HG03520 (cell line): ENCODE results near the gene SOX8.
"Not testable (repeated sequence)": the region's sequence is repeated elsewhere in the genome, so short reads cannot be mapped to it uniquely, and the experiment has no call there.

Source experiments
- ATAC-seq: cut with Tn5 transposase; IDR thresholded peaks from one replicate; pipeline ENCODE4 v1.9.1; 2021; ENCODE audit warnings: mild to moderate bottlenecking, moderate library complexity; ENCODE audit not compliant: unreplicated experiment

Gene SOX8

DNA sequence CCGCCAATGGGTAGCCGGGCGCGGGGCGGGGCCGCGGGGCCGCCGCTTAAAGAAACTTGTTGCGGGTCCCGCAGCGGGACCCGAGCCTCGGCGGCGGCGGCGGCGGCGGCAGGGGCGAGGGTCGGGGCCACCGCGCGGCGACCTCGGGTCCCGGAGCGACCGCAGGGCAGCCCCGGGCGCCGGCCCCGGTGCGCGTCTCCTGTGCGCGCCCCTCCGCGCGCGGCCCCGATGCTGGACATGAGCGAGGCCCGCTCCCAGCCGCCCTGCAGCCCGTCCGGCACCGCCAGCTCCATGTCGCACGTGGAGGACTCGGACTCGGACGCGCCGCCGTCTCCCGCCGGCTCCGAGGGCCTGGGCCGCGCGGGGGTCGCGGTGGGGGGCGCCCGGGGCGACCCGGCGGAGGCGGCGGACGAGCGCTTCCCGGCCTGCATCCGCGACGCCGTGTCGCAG is at the start of gene SOX8:
Gene SOX8, plus strand, starts transcription at position 76 of the 450 bp plus-strand sequence. Its CDS starts 153 bp downstream, at position 229.
- no peak for ATAC-seq

DNA sequence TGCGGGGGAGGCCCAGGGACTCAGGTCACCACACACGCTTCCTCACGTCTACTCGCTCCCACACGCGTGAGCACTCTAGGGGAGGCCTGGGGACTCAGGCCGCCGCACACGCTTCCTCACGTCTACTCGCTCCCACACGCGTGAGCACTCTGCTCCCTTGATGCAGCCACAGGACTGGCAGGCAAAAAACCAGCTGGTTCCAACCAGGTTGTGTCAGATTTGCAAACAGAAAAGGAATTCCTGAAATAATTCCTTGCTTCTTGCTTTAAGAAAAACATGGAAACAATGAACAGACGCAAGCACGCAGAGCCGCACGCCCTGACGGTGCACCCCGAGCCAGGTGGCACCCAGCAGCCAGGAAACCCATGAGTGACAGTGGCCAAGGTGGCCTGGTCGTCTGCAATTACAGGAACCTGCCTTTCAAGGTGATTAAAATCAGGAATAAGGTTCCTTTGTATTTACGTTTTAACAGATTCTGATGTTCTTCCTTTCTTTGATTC is 48.7 kb upstream of the SOX8 start:
- no peak for ATAC-seq

DNA sequence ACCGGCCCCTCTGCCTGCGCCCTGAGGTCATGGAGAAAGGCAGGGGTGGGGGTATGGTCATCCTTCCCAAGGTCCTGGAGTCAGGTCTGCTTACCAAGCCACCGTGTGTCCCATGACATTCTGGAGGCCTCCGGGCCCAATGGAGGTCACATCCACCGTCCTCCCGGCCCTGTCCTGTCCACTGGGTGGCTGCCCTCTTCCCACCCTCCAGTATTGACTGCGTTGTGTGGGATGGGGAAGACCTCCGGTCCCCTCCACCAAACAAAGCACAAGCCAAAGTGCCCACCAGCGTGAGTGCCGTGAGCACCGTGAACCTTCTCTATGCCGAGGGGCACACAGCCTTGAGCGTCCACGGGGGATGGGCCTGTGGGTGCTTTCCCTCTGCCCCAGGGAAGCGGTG is 48.0 kb upstream of the SOX8 start:
- ATAC-seq, result no peak

DNA sequence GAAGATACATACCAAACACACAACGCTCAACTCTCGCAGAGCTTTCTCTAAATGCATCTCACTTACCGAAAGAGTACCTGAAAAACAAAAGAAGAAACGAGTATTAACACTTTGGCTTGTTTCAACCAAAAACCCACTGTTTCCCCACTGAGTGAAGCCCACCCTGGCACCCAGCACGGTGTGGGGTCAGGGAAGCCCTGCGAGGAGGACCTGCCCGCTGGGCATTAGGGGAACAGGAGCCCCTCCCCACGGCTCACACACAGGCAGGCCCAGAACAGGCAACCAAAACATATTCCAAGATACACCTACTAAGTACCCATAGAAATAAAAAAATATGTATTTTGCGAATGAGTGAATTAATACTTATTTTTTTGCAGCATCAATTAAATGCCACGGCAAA is 47.4 kb upstream of the SOX8 start:
- ATAC-seq, result no peak

DNA sequence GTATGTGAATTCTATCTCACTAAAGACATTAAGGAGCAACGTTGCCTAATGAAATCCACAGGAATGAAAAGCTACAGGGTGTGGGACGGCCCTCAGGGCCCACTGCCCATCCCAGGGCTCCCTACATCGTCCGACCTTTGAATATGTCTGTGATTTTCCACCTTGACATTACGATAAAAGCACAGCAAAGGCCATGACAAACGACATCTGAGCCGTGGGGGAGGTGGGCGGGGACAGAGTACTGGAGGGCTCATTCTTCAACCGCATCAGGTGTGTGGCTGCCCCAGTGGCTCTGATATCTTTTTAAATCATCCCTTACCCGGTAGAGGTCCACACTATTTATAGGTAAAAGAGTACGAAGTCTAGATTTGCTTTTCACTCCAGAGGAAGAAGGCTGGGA is 45.9 kb upstream of the SOX8 start:
- no peak for ATAC-seq

DNA sequence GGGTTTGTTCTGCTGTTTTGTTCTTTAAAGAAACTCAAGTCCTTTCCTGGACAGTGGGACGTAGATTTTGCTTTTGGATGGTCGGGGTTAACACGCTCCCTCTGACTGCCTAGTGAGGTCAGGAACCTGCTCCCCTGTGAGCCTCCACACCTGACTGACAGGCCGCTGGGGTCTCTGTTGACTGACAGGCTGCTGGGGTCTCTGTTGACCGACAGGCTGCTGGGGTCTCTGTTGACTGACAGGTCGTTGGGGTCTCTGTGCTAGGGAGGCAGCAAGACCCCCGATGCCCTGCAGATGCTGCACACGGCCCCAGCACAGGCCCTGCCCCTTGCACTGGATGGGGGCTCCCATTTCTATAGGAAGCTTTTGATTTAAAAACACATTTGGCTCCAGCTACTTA is 44.3 kb upstream of the SOX8 start:
- no peak for ATAC-seq

DNA sequence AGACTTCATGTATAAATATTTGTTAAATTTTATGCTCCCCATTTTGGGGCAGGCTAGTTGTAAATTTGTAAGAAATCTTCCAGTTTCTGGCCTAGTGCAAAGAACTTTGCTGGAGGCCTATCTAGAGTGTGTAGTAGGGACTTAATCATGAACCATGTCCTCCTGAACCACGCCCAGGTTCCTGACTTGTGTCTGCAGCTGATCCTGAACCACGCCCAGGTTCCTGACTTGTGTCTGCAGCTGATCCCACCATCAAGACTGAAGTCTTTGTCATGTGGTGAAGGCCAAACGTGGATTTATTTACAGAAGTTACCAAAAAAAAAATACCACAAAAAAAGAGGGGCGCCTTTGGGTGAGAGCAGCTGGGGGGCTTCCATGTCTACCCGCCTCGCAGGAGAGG is 43.8 kb upstream of the SOX8 start:
- no peak for ATAC-seq

DNA sequence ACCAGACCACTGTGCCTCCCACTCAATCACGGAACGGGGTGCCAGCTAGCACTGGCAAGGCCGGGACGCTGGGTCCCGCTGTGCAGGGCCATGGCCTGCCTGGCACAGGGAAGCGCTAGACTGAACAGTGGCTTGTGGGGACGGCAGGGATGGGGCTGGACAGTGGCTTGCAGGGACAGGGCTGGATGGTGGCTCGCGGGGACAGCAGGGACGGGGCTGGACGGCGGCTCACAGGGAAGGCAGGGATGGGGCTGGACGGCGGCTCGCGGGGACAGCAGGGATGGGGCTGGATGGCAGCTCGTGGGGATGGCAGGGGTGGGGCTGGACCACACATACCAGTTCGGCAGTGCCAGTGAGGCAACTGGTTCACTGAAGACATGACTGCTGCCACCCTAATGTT is 43.4 kb upstream of the SOX8 start:
- ATAC-seq, result no peak

DNA sequence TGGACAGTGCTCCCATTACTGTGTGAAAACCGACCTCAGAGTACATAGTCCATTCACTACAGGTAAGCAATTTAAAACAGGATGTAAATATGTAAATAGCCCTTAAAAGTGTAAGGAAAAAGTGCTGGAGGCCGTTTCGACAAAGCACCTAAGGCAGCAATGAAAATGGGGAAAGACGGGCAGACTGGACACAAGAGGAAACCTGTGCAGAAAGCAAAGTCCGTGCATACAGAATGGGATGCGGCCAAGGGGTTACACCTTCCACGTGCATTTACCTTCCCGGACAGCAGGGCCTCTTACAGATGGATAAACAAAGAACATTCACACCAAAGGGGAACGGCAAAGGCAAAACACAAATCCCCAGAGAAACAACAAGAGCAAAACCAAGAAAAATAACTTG is 42.8 kb upstream of the SOX8 start:
- ATAC-seq, result no peak

DNA sequence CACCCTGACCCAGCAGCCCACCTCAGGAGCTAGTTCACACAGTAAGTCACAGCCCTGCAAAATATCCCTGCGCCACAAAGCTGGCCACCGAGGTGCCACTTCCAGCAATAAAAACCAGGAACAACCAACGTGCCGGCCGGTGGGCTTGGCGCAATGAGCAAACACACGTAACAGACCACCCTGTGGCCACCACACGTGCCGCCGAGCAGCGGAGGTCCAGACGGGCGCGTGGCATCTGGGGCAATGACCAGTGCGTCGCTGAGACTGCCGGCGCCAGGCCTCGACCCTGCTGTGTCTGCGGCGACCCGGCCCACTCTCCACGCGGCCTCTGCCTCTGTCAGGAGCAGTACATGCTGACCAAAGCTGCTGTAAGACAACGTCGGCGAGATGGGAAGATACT is 42.3 kb upstream of the SOX8 start:
- no peak for ATAC-seq

DNA sequence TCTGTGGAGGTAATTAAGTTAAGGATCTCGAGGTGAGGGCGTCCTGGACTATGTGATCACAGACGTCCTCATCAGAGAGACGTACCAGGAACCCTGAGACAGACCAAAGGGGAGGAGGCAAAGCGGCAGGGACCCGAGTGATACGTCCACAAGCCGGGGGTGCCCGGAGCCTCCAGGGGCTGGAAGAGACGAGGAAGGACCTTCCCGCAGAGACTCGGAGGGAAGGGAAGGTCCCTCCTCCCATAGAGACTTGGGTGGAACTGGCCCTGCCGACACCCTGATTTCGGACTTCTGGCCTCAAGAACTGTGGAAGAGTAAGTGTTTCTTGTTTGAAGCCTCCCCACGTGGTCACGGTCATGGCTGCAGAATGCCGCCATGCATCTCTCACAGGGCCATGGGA is 41.6 kb upstream of the SOX8 start:
- ATAC-seq, result no peak

DNA sequence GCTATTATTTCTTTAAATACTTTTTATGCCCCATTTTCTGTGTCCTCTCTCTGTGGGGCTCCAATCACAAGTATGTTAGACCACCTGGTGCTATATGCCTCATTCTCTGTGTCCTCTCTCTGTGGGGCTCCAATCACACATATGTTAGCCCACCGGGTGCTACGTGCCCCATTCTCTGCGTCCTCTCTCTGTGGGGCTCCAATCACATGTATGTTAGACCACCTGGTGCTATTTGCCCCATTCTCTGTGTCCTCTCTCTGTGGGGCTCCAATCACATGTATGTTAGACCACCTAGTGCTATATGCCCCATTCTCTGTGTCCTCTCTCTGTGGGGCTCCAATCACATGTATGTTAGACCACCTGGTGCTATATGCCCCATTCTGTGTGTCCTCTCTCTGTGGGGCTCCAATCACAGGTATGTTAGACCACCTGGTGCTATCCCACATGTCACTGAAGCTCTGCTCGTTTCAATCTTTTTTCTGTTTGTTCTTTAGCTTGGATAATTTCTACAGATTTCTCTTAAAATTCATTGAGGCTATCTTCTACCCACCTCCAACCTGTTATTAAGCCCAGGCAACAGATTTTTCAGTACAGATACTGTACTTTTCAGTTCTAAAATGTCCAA is 39.0 kb upstream of the SOX8 start:
- ATAC-seq, result no peak

DNA sequence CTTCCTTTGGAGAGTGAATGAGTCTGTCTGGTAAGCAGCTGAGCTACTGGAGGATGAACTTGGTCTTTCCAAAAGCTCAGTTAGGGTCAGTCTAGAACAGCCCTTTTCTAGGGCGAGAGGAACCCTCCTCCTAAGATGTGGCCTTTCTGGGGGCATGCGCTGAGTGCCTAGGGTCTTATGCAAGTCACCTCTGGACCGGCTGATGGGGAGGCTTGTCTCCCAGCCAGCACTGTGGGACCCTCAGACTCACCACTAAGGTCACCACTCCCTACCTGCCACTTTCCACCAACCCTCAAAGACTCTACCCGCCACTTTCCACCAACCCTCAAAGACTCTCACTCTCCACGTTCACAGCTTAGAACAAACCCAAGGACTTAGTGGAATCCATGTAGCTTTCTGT is 37.6 kb upstream of the SOX8 start:
- no peak for ATAC-seq

DNA sequence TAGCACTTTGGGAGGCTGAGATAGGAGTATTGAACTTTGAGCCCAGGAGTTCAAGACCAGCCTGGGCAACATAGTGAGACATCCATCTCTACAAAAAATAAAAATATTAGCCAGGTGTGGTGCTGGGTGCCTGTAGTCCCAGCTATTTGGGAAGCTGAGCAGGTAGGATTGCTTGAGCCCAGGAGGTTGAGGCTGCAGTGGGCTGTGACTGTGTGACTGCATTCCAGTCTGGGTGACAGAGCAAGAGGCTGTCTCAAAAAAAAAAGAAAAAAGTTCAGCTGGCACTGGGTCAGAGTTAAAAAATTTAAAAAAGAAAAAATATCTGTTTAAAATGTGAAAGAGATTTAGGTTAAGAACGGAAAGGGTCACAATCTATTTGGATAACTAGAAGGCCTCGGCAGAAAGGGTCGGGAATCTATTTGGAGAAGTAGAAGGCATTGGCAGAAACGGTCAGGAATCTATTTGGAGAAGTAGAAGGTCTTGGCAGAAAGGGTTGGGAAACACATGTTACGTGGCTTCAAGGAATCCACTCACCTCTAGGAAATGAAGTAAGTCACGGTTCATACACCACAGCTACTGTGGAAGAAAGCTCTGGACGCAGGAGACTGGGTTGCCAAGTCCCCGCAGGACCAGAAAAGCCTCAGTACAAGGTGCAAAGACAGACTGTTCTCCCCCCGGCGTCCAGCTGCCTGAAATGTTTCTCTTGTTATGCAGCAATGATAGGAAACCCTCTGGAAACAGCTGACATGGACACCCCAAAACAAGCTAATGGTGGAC is 36.1 kb upstream of the SOX8 start:
- ATAC-seq, result no peak

DNA sequence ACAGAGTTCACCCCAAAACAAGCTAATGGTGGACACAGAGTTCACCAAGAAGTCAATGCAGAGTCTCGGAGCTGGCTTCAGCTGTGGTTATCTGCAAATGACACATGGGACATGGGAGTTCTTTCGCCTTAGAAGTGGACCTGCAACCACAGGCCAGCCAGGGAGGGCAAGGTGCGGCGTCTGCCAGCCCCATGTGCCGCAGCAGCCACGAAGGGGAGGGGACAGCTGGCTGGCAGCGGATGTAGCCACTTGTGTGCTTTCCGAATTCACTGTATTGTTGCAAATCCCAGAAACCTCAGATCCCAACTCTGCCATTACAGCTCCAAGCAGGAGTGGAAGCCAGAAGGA is 35.5 kb upstream of the SOX8 start:
- no peak for ATAC-seq

DNA sequence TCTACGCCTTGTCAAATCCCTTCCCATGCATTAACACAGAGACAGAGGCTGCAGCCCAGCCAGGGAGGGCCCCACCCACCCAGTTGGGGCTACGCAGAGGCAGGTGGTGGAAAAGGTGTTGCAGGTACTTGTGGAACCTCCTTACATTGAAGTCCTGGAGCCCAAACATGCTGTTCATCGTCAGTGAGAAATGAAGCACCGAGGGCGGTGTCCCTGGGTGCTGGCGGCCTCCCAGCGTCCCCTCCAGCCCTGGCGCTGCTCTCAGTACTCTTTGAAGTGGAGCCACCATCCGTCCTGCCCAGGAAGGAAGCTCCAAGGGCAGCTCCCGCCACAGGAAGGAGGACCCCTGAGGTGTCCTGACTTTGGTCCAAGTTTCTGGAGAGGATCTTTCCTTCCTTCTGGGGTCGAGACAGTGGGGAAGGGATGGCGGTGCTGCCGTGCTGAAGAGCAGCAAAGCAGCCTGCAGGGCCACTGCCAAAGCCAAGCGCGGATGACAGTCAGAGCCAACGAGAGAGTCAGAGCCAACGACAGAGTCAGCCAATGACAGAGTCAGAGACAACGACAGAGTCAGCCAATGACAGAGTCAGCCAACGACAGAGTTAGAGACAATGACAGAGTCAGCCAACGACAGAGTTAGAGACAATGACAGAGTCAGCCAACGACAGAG is 34.2 kb upstream of the SOX8 start:
- no peak for ATAC-seq

DNA sequence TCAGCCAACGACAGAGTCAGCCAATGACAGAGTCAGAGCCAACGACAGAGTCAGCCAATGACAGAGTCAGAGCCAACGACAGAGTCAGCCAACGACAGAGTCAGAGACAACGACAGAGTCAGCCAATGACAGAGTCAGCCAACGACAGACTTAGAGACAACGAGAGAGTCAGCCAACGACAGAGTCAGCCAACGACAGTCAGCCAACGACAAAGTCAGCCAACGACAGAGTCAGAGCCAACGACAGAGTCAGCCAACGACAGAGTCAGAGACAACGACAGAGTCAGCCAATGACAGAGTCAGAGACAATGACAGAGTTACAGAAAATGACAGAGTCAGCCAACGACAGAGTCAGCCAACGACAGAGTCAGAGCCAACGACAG is 33.7 kb upstream of the SOX8 start:
- not testable (repeated sequence) for ATAC-seq

DNA sequence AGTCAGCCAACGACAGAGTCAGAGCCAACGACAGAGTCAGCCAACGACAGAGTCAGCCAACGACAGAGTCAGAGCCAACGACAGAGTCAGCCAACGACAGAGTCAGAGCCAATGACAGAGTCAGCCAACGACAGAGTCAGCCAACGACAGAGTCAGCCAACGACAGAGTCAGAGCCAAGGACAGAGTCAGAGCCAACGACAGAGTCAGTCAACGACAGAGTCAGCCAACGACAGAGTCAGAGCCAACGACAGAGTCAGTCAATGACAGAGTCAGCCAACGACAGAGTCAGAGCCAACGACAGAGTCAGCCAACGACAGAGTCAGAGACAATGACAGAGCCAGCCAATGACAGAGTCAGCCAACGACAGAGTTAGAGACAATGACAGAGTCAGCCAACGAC is 32.8 kb upstream of the SOX8 start:
- not testable (repeated sequence) for ATAC-seq

DNA sequence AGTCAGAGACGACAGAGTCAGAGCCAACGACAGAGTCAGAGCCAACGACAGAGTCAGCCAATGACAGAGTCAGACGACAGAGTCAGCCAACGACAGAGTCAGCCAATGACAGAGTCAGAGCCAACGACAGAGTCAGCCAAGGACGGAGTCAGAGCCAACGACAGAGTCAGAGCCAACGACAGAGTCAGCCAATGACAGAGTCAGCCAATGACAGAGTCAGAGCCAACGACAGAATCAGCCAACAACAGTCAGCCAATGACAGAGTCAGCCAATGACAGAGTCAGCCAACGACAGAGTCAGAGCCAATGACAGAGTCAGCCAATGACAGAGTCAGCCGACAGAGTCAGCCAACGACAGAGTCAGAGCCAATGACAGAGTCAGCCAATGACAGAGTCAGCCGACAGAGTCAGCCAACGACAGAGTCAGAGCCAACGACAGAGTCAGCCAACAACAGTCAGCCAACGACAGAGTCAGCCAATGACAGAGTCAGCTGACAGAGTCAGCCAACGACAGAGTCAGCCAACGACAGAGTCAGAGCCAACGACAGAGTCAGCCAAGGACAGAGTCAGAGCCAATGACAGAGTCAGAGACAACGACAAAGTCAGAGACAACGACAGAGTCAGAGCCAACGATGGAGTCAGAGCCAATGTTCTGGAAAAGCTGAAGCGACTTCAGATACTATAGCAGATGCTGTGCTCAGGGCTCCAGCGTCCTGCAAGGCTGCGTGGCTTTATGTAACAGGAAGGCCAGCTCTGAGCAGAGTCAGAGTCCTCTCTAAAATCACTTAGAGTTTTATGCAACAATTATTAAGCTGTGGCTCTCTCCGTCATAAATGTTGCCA is 30.6 kb upstream of the SOX8 start:
- ATAC-seq, result not testable (repeated sequence)

DNA sequence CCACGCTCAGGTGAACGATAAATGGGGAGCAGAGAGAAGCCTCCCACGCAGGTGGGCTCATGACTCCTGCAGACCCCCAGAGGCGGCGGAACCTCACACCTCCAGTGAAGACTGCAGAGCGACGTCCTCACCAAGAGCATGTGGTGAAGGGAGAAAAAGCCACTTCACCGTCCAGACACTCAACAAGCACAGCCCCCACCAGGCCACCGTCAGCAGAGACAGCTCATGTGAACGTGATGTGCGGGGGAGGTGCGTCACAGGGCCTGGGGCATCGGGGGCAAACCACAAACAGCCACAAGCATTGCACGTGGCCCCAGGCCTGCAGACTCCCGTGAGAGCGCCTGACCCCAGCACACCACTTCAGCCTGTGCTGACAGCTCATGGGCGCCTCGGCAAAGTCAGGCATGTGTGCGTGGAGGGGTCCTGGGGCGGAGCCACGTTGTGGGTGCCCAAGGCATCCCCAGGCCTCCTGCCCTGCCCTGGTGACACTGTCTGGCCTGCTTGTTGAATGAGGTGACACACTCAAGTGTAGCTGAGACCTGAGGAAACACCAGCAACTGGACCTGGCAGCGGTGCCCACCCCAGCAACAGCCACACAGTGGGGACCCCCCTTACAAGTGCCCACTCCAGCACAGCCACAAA is 29.8 kb upstream of the SOX8 start:
- no peak for ATAC-seq

DNA sequence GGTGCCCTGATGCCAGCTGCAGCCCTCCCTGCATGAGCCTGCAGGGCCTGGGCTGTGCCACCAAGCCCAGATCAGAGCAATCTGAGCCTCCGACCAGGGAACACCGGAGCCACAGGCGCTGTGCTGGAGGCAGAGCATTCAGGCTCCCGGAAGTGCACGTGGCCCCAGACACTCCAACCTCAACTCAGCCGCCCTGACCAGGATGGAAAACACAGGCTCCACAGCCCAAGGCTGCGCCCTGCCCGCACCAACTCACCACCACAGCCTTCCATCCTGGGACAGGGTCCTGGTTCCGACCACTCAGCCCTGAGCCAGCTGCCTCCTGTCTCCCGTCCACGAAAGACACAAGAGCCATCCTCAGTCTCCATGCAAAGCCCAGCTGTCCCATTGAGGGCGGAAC is 29.2 kb upstream of the SOX8 start:
- no peak for ATAC-seq
